HG02763 (cell line): ENCODE measurements around the gene TMEM271.

Experiments
- ATAC-seq: cut with Tn5 transposase; IDR thresholded peaks from one replicate; pipeline ENCODE4 v1.9.1; 2021; ENCODE audit warnings: mild to moderate bottlenecking, moderate library complexity; ENCODE audit not compliant: unreplicated experiment

Gene TMEM271

DNA sequence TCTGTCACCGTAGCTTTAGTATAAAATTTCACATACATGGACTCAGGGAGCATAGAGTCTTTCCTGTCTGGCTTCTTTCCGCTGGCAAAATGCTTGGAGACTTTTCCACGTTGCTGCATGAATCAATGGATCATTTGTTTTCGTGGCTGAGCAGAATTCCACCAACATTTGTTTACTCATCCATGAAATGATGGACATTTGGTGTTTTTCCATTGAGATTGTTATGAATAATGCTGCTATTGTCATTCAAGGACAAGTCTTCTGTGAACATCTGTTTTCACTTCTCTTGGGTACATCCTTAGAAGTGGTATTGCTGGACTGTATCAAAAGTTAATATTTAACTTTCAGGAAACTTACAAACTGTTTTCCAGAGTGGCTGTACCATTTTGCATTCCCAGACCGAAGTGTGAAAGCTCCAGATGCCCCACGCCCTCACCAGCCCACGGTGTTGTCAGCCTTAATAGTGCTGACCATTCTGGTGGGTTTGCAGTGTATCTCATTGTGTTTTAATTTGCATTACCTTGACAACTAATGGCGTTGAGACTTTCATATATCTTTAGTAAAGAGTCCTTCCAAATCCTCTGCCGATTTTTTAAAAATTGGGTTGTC lies 5.8 kb upstream of the TMEM271 start:
- ATAC-seq: no peak

DNA sequence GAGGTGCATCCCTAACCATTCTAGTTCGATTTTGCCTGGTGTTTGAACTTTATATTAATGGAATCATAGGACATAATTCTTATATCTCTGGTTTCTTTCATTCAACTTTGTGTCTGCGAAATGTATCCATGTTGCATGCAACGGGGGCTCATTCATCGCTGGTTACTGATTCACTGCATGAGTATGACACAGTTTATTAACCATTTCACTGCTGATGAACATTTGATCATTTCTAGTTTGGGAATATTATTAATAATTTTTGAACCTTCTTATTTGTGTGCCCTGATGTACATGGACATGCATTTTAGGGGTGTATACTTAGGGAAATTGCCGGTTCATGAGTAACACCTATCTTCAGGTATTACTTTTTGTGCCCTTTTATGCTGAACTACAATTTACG lies 5.1 kb upstream of the TMEM271 start:
- ATAC-seq: no peak

DNA sequence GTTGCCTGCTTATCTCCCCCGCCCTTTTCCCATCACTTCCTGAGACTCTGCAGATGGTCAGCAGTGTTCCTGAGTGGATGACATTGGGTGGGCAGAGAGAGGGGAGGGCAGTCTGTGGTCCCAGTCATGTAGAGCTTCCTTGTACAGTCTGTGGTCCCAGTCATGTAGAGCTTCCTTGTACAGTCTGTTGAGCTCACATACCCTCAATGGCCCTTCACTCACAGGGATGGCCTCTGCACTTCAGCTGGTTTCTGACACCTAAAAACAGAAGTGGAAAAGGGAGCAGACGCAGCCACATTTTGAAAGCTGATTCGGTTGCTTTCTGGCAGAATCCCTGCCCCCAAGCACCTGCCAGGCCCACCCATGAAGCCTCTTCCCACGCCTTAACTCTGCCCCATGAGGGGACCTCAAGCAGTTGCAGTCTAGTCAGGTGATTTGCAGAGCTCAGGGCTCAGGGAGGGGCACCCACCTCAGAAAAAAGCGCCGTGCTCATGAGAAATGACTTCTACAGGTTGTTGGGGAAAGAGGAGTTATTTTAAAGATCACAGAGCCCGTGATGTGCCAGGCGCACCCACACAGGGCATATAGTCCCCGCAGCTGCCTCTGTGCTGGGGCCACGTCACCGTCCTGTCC lies 3.6 kb upstream of the TMEM271 start:
- no peak for ATAC-seq

DNA sequence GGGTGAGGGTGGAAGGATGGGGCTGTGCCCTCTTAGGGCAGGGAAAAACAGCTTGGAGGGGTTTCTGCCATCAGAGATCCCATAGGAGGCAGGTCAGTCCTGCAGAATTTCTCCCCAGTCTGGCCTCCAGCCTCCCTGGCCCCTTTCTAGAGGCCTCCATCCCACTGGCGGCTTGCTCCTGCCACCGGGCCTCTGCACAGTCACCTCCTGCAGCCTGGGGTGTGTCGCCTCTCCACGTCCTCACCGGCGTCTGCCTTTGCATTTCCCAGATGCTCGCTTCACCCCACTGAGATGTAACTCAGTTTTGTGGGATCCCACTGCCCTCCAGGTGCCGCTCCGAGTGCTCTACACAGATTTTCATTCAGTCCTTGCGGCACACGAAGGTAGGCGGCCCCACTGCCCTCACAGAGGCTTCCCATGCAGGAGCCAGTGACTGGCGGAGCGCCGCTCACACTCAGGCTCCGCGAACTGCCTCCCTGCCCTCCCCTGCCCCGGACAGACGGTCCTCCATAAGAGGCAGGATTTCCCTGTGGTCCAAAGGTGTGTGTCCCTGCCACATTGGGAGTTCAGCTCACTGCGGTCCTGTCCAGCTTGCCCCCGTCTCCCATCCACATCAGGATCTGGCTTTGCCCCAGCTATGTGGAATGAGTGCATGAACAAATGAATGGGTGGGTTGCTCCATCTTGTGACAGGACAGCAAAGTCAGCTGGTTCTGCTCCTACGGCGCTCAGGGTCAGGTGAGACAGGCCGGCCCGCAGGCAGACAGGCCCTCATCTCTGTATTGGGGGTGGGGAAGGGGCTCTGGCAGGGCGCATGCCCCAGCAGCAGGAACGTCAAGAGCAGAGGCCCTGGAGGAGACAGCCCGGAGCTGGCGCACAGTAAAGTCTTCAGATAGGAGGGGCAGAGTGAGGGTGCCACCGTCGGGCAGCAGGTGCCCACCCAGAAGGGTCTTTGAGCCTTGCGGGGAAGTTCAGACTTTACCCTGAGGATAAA lies 2.7 kb upstream of the TMEM271 start:
- no peak for ATAC-seq

DNA sequence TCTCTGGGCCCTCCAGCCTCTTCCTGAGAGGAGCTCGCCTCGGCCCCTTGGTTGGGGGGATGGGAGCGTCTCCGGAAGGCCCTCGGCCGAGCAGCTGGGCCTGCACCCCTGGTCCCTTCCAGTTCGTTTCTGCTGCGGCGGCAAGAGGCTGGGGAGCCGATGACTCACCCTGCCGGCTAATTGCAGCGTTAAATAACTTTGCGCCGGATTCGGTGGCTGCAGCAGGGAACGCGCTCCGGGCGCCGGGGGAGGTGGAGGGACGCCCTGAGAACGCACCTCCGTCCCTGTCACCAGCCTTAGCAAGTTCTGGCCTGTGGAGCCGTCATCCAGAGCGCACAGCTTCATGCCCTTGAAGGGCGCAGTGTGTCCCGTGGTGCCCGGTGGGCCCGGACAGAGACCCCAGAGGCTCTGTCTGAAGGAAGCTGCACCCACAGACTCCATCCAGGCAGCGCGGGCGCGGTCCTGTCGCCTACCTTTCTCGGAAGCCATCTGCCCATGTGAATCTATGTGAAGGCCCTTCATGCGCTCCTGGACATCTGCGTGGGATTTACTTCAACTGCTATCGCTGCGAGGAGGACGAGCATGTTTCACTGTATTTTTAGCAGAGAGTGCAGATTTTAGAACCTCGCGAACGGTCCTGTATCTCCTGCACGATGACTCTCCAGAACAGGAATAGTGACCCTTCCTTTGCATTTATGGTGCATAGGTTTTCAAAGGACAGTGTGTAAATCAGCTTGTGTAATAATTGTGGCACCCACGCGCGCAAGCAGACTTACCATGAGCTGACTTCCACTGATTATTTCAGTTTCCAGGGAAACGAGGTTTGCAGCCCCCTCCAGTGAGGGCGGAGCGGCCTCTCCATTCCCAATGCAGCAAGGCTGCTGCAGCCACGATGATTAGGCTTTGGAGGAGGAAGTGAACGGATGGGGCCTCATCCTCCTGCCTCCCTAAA lies 1.7 kb upstream of the TMEM271 start:
- ATAC-seq: no peak

DNA sequence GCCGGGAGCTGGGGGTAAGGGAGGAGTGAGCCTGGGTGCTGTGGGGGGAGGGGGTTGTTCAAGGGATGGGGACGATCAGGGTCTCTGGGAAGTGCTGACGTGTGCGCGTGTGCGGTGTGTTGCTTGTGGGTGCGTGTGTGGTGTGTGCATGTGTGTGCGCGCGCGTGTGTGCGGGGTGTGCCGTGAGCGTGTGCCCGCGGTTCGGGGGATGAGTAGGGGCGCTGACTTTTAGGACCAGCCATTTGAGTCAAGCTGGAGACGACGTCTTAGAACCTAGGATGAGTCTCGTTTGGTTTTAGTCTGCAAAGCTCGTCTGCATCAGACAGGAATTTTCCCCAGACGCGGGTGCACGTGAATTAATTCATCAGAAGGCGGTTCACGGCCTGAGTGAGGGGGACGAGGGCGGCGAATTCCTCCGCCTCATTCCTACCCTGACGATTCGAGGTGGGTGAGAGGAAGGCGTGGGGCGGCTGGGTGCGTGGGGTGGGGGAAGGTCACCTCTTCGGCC lies 950 bp upstream of the TMEM271 start:
- ATAC-seq: no peak

DNA sequence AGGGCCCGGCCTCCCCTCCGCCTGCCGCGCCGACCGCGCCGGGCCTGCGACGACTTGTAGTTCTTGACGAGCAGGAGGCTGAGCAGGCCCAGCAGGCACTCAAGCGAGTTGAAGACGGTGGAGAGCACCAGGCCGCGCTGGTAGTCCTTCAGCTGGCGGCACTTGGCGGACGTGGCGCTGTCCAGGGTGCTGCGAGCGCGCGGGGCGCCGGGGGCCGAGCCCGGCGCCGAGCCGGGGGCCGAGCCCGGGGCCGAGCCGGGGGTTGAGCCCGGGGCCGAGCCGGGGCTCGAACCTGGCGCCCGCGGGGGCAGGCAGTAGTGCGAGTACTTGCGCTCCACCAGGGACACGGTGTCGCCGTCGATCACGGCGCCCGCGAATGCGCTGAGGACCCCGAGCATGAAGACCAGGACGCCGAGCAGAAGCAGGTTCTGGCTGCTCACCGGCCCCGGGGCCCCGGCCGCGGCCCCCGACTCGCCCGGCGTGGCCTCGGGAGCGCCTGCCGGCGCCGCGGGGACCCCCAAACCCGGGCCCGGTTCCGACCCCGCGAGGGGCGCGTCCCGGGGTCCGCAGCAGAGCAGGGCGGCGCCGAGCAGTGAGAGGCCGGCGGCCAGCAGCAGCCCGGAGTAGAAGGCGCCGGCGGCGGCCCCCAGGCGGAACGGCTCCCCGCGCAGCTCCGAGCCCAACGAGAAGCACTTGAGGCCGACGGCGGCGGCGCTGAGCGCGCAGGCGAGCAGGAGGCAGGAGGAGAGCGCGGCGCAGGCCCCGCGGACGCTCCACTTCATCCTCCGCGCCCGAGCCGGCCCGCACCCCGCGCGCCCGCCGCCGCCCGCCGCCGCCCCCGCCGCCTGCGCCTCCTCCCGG lies 584 bp downstream of the TMEM271 start:
- ATAC-seq: no peak

DNA sequence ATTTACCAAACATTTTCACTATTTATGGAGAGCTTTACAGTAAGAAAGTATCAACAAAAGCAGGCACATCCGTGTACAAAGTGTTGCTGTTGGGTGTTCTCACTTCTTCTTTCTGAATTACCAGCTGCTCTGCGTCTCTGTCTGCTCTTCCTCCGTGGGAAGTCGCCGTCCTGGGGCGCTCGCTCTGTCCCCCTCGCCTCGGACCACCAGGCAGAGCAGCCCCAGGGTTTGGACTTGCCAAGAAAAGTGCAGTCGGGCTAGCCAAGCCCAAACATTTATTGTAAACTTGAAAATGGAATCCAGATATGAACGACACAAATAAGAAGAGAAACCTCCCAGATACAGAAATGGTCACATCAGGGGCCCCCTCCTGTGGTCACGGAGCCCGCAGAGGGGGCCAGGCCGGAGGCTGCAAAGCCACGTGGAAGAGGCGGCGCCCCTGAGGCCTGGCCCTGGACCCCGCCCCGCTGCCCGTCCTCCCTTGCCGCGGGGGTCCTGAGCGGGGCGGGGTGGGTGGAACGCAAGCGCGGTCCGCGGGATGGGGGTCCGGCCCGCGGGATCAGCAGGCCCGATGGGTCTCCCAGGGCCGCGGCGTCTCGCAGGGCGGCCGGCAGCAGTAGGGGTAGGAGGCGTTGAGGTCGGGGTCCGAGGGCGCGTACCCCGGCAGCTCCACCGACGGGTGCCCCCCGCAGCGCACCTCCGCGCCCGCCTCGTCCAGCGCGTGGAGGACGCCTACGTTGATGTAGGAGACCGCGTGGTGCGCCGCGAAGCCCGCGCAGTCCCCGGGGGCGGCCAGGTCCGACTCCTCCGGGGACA lies 1.5 kb downstream of the TMEM271 start:
- ATAC-seq: no peak

DNA sequence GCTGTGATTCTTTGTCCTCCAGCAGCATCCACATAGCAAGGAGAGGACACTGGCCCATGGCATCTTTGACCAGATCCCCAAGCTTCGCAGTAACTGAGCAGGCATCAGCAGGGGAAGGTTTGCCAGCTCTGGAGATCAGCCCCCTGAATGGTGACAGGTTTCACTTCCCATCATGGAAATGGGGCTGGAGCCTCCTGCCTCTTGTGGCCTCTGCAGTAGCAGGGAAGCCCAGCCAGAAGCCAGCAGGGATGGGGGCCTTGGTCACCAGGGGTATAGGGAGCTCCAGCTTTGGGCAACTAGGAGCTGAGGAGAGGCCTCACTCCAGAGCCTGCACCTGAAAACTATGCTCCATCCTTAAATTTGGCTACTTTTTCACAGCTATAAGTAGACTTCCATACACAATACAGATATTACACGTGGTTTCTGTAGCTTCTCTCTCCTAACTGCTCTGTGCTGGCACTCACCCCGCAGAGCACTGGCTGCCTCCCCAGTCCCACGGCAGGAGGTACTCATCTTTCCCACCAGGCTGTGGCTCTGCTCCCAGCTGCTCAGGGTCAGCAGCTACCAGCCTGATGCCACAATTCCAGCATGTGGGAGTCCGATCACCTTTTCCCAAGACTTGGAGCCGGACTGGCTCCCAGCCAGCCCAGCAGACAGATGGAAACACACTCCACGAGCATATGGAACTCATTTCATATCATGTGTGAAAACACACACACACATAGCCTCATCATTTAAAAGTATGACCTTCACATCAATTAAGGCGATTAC lies 2.8 kb downstream of the TMEM271 start:
- ATAC-seq: no peak

DNA sequence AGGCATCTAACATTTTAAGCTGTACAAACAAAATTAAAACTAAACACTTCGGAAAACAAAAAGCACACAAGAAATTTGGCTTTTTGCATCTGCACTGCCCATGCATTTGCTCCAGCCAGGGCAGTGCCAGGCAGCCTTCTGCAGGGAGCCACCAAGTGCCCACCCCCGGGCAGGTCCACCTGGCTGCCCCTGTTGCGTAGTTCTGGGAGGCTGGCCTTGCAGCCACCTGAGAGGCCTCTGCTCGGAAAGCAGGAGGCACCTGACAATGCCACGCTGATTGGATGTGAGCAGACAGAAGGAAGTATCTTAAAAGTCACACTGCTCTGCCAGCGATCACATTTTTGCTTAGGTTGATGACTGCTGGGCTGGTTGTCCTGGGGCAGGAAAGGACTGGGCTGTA lies 3.5 kb downstream of the TMEM271 start:
- no peak for ATAC-seq

DNA sequence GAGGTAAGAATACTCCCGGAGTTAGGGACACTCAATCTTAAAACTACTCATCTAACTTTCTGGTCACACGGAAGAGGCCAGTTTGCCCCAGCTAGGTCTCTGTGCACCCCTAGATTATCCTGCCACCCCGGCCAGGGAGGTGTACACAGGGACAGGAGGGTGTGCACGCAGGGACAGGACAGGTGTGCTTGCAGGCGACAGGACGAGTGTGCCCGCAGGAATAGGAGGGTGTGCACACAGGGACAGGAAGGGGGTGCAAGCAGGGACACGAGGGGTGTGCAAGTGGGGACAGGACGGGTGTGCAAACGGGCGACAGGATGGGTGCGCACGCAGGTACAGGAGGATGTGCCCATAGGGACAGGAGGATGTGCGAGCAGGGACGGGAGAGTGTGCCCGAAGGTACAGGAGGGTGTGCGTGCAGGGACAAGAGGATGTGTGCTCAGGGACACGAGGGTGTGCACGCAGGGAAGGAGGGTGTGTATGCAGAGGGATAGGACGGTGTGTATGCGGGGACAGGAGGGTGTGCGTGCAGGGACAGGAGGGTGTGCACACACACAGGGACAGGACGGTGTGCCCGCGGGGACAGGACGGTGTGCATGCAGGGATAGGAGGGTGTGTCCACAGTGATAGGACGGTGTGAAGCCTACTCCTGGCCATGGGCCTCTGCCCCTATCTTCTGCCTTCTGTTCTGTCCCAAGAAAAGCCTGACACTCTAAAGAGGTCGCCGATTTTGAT lies 4.1 kb downstream of the TMEM271 start:
- no peak for ATAC-seq

DNA sequence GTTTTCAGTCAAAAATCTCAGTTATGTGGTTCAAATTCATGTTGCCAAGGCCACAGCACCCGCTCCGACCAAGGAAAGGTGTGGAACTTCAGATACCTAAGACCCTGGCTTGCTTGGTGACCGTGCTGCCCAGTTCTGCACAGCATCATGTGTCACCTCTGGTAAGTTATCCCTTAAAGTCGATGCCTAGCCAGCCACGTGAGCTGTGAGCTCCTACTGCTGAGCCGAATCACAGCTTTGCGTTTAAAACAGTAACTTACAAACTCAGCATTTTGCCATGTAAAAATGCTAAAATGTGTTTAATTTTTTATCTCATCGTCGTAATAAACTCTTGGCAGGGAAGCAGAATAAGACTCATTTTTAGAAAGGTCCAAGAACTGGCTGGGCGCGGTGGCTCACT lies 5.3 kb downstream of the TMEM271 start:
- no peak for ATAC-seq

DNA sequence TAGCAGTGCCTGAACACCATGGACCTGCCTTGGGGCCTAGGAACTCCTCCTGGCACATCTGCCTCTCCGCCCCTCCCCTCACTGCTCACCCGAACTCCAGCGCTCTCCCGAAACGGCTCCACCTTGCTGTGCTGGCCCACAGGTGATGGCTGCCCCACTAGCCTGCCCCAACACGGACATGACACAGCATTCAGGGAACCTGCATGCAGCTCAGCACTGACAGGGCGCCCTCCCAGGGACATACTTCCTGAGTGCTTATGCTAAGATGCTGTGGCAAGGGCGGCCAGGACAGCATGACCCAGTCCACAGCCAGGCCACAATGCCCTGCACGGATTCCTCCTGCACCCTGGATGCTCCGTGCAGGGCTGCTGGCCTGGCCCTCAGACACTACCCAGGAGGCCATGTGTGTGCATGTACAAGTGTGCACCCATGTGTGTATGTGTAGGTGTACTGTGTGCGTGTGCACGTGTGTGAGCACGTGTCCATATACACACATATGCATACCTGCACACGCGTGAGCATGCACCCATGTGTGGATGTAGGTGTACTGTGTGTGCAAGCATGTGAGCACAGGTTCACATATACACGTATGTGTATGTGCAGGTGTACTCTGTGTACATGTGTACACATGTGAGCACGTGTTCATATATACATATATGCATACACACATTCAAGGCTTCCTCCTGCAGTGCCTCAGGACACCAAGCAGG lies 6.0 kb downstream of the TMEM271 start:
- ATAC-seq: no peak

DNA sequence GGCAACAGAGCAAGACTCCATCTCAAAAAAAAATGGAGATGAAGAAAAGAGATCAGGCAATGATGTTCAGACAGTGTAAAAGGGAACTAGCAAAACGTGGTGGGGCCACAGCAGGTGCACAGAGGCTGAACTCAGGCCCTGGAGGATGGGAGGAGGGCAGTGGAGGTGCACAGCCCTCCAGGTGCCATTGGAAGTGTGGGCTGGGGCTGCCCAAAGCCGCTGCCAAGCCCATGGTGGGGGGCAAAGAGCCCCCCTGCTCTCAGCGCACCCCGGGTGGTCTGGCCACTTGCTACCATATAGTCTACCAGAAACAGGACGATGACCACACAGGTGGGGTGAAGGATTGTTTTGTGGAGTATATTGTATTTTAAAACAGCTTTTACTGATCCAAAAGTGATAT lies 7.1 kb downstream of the TMEM271 start:
- ATAC-seq: no peak

DNA sequence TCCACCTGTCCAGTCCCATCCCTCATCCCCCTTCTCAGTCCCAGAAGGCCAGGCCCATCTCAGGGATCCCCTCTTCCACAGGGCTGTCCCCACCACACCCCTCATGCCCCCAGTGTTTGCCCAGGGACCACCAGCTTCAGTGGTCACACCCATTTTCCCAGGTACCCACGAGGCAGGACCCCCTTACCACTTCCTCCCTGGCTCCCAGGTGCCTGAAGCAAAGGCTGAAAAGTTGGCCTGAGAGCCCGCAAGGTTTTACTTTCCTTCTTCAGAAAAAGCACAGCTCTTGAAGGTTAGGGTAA lies 7.8 kb downstream of the TMEM271 start:
- no peak for ATAC-seq

DNA sequence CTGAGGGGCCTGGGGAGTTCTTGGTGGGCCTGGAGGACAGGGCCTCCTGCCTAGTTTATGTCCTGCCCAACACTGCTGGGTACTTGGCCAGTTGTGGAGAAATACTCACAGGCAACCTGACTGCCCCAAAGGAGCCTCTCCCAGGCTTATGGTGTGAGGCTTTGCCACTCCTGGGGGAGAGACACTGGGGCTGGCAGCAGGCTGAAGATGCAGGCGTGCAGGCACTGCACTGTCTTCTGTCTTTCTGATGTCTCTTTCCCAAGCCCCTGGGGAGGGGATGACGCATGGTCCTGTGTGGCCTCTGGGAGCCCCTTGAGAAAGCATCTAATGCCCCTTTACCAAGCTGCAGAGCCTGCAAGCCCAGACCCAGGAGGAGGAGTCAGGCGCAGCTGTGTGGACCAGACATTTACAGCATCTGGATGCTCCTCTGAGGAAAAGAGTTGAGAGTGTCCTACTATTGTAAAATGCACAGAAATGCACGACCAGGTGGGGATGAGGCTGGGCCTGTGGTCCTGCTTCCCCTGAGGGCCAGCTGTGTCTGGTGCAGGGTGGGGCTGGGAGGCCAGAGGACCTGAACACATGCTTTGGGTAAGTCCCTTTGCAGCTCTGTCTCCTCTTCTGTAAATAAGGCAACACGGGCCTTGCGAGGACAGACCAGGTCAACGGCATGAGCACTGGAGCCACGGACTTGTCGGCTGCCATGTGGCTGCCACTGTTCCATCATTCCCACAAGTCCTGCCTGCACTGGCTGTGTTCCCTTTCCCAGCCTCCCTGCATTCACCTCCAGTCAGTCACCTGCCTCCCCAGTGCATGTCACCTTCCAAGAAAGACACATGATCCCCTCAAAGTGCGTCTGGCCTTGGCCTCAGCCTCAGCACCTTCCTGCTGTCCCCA lies 8.4 kb downstream of the TMEM271 start:
- ATAC-seq: no peak
